Activated CD4-positive, alpha-beta T cell treated with anti-CD3 and anti-CD28 coated beads for 48 hours (primary cell): ENCODE measurements around the gene BMPR1B.
"Not testable (repeated sequence)": the region's sequence is repeated elsewhere in the genome, so short reads cannot be mapped to it uniquely, and the experiment has no call there.

Source experiments
- DNase-seq: peaks from one replicate; pipeline ENCODE4 v3.0.0-alpha.2; 2020

The BMPR1B gene

GRCh38 chr4:95158045-95158444, 400.3 kb downstream of the BMPR1B start:
- no peak for DNase-seq

GRCh38 chr4:95158626-95159025, 400.9 kb downstream of the BMPR1B start:
- DNase-seq, result no peak

- DNase-seq, result no peak
Measured at GRCh38 chr4:95159384-95159783, 401.6 kb downstream of the BMPR1B start.

- no peak for DNase-seq
Measured at GRCh38 chr4:95161781-95162469, 404.2 kb downstream of the BMPR1B start.

- DNase-seq, result no peak
Measured at GRCh38 chr4:95162867-95163266, 405.1 kb downstream of the BMPR1B start.

GRCh38 chr4:95165926-95166524, 408.3 kb downstream of the BMPR1B start:
- DNase-seq, result peak; percentile 13

GRCh38 chr4:95167805-95168204, 410.1 kb downstream of the BMPR1B start:
- DNase-seq, result peak; percentile 10

GRCh38 chr4:95170176-95170575, 412.4 kb downstream of the BMPR1B start:
- DNase-seq, result no peak

- not testable (repeated sequence) for DNase-seq
Measured at GRCh38 chr4:95171377-95171776, 413.6 kb downstream of the BMPR1B start.

- no peak for DNase-seq
Measured at GRCh38 chr4:95178938-95179337, 421.2 kb downstream of the BMPR1B start.

- no peak for DNase-seq
Measured at GRCh38 chr4:95180531-95181242, 422.9 kb downstream of the BMPR1B start.

- peak; percentile 38 for DNase-seq
Measured at GRCh38 chr4:95181243-95181995, 423.7 kb downstream of the BMPR1B start.

GRCh38 chr4:95181996-95182306, 424.2 kb downstream of the BMPR1B start:
- DNase-seq, result no peak

GRCh38 chr4:95183656-95184408, 426.1 kb downstream of the BMPR1B start:
- DNase-seq, result no peak

- no peak for DNase-seq
Measured at GRCh38 chr4:95186666-95187065, 428.9 kb downstream of the BMPR1B start.

GRCh38 chr4:95188701-95189370, 431.1 kb downstream of the BMPR1B start:
- DNase-seq, result no peak

GRCh38 chr4:95190751-95191436, 433.1 kb downstream of the BMPR1B start:
- no peak for DNase-seq

GRCh38 chr4:95191537-95191936, 433.8 kb downstream of the BMPR1B start:
- DNase-seq, result no peak

- no peak for DNase-seq
Measured at GRCh38 chr4:95193391-95194224, 435.9 kb downstream of the BMPR1B start.

- no peak for DNase-seq
Measured at GRCh38 chr4:95197353-95197752, 439.6 kb downstream of the BMPR1B start.

GRCh38 chr4:95198961-95199360, 441.2 kb downstream of the BMPR1B start:
- DNase-seq, result no peak
